HAP-1 (cell line): ENCODE results near the gene PRPF6.

Experiments used
- DNase-seq, 2 experiments: peaks; one replicate each; pipeline ENCODE4 v3.0.0-alpha.2; 2016 to 2020; ENCODE audit warnings: low spot score in 2 of 2
- H3K27me3 ChIP-seq: fragments of 250-450 bp; sonication (Bioruptor Pico); 2 replicates; pipeline ENCODE4 v1.5.1; 2020; ENCODE audit warnings: low read depth, mild to moderate bottlenecking, moderate library complexity
- H3K36me3 ChIP-seq: fragments of 250-450 bp; sonication (Bioruptor Pico); replicated peaks from 2 replicates; pipeline ENCODE4 v1.5.1; 2020; ENCODE audit warnings: mild to moderate bottlenecking
- H3K4me1 ChIP-seq: fragments of 250-450 bp; sonication (Bioruptor Pico); 2 replicates; pipeline ENCODE4 v1.5.1; 2020; ENCODE audit warnings: mild to moderate bottlenecking
- H3K4me3 ChIP-seq: fragments of 250-450 bp; sonication (Bioruptor Pico); 2 replicates; pipeline ENCODE4 v1.5.1; 2020; ENCODE audit warnings: mild to moderate bottlenecking, moderate library complexity
- H3K9me3 ChIP-seq: fragments of 250-450 bp; sonication (Bioruptor Pico); 2 replicates; pipeline ENCODE4 v1.5.1; 2020; ENCODE audit warnings: mild to moderate bottlenecking, moderate library complexity
- in situ Hi-C: fragments of 300-500 bp; cut with MboI; formaldehyde crosslinking; loops from 3 replicates; pipeline ENCODE4 v1.14.3; 2020; ENCODE audit warnings: low sequenced_read_pairs, inconsistent platforms, mixed read lengths

PRPF6 gene

DNA sequence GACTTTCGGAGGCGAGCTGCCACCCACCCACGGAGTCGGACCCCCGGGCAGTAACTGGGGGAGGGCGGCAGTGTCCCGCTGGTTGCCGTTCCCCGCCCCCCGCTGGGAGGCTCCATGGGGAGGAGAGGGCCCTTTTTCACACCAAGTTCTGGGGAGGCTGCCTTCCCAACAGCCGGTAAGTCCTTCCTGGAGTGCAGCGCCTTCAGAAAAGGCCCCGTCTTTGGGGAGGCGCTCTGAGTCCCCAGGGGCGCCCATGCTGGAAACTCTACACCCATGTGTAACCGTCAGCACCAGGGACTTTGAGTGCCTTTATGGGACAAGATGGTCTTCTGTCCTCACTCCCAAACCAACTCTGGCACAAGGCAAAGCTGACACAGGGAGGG, 68.9 kb downstream of the PRPF6 start:
- H3K36me3 ChIP-seq: no peaks in the 10 kb centered on the region
- peak overlapping the region; percentile 21 for H3K4me3 ChIP-seq
- DNase-seq: peak in 1 of 2 experiments; percentile 48
- no peaks in the 10 kb centered on the region for H3K4me1 ChIP-seq
- H3K27me3 ChIP-seq: peaks cover 2% of the 10 kb centered on the region; the same call in 1 of the 2 replicates
- in situ Hi-C loops: no loop called here
- no peaks in the 10 kb centered on the region for H3K9me3 ChIP-seq

DNA sequence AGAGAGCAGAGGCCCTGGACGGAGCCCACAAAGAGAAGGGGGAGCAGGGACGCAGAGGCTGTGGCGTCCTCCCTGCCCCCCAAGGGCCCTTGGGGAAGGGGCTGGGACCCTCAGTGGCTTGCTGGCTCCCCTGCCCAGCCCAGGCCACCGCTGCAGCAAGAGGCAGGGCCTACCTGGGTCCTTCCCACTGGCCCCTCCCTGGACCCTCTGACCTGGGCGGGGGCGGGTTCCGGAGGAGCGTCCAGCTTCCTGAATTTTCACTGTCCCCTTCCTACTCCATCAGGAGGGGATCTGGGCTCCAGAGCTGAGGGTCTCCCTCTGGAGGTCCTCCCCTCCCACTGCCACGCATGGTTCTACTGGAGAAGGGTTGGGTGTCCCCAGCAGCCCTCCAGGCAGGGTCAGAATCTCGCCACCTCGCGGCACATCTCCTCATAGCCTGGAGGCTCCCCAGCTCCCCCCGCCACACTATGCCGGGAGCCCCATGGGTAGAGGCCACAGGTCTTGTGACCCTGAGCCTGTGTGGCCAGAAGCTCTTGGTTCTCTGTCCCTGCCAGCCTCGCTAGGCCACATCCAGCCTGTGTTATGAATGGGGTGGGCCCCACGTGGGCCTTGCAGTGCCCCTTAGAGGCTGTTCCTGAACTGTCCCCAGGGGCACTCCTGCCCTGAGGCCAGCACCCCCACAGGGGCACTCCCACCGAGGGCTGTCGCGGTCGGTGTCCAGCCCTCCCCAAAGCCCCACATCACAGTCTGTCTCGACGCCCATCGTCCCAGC, 69.5 kb downstream of the PRPF6 start:
- in situ Hi-C loops: no loop called here

DNA sequence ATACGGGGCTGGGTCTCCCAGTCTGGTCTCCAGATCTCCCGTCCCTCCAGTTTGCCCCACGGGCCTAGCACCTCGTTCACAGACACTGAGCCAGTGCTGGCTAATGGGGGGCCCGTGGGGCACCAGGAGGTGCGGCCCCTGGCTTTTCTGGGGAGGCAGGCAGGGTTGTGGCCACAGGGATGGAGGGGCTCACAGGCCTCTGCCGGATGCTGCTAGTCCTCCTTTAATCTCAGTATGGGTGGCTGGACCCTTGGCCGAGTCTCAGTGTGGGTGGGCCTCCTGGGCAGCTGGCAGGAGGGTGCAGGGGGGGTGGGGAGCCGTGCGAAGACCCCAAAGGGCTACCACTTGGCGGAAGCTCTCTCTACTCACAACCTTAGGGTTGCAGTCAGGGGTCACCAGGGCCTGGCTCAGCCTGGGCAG, 70.1 kb downstream of the PRPF6 start:
- Histone ChIP-seq H3K4me1 (no peaks in the 10 kb centered on the region), H3K9me3 (no peaks in the 10 kb centered on the region), H3K4me3 (no peak overlapping the region), H3K27me3 (peaks cover 2% of the 10 kb centered on the region; the same call in 1 of the 2 replicates), H3K36me3 (no peaks in the 10 kb centered on the region)
- no peak for DNase-seq
- in situ Hi-C loops: no loop called here

More for the DNA sequence above, 69.5 kb downstream of the PRPF6 start:
- DNase-seq: no peak
- Histone ChIP-seq H3K4me3 (no peak overlapping the region; the same call in 1 of the 2 replicates), H3K27me3 (peaks cover 2% of the 10 kb centered on the region; the same call in 1 of the 2 replicates), H3K36me3 (no peaks in the 10 kb centered on the region), H3K4me1 (no peaks in the 10 kb centered on the region), H3K9me3 (no peaks in the 10 kb centered on the region)

DNA sequence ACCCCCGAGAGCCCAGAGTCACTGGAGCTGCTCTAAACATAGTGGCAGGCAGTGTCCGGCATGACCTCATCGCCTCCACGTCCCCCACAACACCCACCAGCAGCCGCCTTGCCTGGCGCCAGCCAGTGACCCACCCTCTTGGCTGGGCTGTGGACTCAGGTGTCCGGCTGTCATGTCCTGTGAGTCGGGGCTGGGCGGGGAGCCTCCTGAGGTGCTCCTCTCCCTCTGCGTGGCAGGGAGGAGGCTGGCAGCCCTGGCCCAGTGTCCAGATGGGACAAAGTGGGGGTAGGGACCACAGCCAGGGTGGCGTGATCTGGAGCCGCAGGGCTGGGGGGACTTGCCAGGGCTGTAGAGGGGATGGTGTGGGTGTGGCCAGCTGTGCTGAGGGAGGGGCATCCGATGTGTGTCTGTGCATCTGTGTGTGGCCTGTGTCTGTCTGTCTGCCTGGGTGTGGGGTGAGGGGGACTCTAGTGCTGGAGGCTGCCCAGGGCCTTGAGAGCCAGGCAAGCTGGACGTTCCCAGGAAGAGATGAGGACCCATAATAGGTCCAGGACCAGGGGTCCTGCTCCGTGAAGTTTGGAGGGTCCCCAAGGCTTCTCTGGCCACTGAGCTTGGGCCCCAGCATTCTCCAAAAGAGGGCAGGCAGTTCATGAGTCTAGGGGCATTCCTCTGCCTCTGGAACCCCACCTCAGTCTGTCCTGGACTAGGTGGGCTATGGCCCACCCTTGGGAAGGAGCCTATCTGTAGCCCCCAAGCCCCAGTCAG, 70.8 kb downstream of the PRPF6 start:
- no peaks in the 10 kb centered on the region for H3K4me1 ChIP-seq
- peaks cover 2% of the 10 kb centered on the region; the same call in 1 of the 2 replicates for H3K27me3 ChIP-seq
- in situ Hi-C loops: no loop called here

DNA sequence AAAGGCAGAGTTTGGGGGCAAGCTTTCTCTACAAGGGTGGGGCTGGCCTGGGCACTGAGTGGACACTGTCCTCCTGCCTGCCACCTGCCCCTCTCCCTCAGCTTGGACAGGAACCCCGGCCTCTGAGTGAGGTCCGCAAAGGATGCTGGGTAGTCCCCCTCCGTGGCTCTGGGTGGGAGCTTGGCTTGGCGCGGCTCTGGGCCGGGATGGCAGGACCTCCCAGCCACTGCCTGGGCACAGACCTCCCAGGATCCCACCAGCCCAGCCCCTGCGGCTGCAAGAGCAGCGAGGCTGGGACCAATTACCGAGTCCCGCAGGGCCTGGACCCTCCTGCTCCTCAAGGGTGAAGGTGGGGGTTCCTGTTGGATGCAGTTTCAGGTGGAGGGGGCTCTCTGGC, 71.4 kb downstream of the PRPF6 start:
- H3K4me3 ChIP-seq: no peak overlapping the region
- H3K36me3 ChIP-seq: no peaks in the 10 kb centered on the region
- in situ Hi-C loops: no loop called here
- peaks cover 1% of the 10 kb centered on the region; the same call in 1 of the 2 replicates for H3K27me3 ChIP-seq
- no peaks in the 10 kb centered on the region for H3K9me3 ChIP-seq
- no peaks in the 10 kb centered on the region for H3K4me1 ChIP-seq
- DNase-seq: no peak

More for the DNA sequence above, 70.8 kb downstream of the PRPF6 start:
- no peaks in the 10 kb centered on the region for H3K36me3 ChIP-seq
- DNase-seq: no peak
- no peak overlapping the region for H3K4me3 ChIP-seq
- no peaks in the 10 kb centered on the region for H3K9me3 ChIP-seq

DNA sequence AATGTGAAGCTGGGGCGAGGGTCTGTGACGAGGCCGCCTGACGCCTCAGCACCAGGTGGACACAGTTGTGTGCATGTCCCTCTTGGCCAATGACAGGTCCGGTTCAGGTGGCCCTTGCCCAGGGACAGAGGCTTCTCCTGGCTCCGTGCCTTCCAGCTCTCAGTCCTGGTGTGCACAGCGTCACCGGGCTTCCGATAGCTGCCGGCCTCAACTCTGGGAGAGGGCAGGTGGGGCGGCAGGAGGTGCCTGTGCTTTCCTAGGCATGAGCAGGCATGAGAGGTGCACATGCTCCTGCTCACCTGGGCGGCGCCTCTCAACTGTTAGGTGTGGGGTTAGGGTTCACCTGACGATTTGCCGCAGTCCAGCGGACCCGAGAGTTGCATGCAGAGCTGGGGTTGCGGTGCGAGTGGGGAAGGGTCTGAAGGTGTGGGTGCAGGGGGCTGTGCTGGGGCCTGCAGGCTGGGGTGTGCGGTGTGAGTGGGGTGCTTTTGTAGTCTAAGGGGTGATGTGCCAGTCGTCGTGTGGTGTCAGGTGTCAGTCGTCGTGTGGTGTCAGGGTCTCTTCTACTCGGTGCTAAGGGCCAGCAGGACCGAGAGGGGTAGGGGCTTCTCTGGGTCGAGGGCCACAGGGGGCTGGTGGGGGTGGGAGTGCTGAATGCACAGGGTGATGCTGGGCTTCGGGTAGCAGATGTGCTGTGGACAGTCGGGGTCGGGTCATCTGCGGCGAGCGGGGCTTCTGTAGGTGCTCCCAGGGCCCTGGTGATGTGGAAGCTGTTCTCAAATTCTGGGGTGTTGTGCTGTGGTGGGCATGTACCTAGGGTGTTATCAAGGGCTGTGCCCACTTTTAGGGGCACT, 72.3 kb downstream of the PRPF6 start:
- H3K4me3 ChIP-seq: no peak overlapping the region
- H3K4me1 ChIP-seq: no peaks in the 10 kb centered on the region
- H3K36me3 ChIP-seq: no peaks in the 10 kb centered on the region
- in situ Hi-C loops: no loop called here
- H3K27me3 ChIP-seq: no peaks in the 10 kb centered on the region
- no peak for DNase-seq
- no peaks in the 10 kb centered on the region for H3K9me3 ChIP-seq

DNA sequence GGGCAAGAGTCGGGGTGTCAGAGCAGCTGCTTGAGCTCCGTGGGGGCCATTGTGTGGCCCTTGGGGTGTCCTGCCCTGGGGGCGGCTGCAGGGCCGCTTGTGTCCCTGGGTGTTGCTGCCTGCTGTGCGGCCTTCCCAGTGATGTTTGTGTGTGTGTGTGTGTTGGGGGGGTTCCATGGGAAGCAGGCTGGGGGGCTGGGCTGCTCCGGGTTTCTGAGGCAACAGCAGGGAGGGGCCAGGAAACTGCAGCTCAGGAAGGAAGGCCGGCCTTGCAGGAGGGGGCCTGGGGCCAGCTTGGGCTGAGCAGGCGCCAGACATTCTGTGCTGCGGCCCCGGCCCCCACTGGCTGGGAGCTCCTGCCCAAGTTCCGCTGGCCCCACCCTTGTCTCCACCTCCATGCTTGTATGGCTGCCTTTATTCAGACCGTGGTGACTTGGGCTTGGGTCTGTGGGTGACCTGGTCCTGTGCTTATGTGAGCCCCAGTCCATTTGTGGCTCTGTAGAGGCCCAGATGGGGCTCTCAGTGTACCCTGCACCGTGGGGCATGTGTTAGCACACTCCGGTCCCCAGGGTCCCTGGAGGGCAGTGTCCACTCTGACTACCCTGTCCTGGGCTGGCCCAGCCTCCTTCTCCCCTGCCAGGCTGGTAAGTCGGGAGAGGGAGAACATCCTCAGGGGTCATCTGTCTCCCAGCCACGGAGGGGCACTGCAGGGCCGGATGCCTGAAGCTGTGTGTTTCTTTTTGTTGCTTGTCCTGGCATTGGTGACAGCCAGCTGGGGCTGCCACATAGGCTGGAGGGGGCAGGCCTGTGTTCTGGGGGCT, 73.1 kb downstream of the PRPF6 start:
- peak in 1 of 2 experiments; percentile 47 for DNase-seq
- in situ Hi-C loops: no loop called here
- Histone ChIP-seq H3K9me3 (no peaks in the 10 kb centered on the region), H3K36me3 (no peaks in the 10 kb centered on the region), H3K4me3 (no peak overlapping the region), H3K4me1 (no peaks in the 10 kb centered on the region), H3K27me3 (no peaks in the 10 kb centered on the region)

DNA sequence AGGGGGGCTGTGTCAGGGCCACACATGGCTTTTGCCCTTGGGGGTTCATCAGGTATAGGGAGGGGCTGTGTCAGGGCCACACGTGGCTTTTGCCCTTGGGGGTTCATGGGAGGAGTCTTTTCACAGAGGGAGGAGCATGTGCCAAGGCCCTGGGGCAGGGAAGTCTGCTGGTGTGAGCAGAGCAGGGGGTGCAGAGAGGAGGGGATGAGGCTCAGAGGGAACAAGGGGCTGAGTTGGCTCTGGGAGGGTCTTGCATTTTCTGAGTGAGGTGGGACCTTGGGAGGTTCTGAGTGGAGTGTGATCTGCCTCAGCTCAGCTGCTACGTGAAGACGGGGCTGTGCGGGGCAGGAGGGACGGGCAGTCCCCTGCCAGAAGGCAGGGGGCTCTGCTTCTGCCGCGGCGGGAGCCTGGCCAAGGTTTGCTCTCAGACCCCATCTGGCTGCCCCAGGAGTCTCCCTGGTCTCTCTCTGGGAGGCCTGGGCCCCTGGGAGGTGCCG, 74.5 kb downstream of the PRPF6 start:
- in situ Hi-C loops: no loop called here
- no peak for DNase-seq
- Histone ChIP-seq H3K27me3 (no peaks in the 10 kb centered on the region), H3K9me3 (no peaks in the 10 kb centered on the region), H3K4me1 (no peaks in the 10 kb centered on the region), H3K4me3 (no peak overlapping the region), H3K36me3 (no peaks in the 10 kb centered on the region)

DNA sequence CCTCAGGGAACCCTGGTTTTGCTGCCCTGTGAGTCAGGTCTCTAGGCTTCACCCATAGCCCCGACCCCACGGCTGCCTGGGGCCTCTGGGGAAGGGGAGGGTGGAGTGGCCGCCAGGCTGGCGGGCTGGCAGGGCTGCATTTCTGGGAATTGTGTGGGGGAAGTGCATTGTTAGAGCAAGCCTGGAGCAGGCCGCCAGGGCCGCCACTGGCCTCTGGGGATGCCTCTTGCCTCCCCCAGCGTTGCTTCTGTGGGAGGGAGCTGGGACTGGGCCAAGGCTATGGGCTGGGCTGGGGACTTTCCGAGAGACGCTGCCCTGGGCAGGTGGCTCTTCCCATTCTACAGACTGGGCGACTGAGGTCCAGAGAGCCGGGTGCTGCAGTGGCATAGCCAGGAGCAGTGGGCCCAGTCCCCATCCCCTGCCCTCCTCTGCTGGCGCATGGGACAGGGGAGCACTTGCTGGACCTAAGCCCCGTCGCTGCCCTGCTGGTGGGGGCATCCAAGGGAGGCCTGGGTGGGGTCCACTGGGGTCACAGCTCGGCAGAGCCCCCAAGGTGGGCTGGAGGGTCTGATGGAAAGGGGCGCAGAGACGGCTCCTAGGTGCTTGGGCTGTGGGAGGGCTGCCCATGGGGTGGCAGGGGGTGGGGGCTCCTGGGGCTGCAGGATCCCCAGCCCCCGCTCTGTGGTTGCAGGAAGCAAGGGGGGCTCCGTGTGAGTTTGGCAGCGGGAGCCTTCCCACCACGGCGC, 75.1 kb downstream of the PRPF6 start:
- no peaks in the 10 kb centered on the region for H3K36me3 ChIP-seq
- no peaks in the 10 kb centered on the region for H3K4me1 ChIP-seq
- H3K9me3 ChIP-seq: no peaks in the 10 kb centered on the region
- no peak overlapping the region for H3K4me3 ChIP-seq
- DNase-seq: peak in 1 of 2 experiments; percentile 45
- in situ Hi-C loops: no loop called here
- H3K27me3 ChIP-seq: no peaks in the 10 kb centered on the region

DNA sequence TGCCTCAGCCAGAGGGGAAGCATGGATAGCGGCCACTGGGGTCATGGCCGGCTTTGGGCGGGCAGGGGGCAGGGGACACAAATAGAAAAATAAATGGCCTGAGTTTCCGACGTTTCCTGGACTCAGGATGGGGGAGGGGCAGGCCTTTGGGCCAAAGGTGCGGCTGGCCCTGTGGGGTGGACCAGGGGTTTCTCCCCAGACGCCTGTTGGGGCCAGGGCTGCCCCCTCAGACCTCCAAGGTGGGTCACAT, 75.6 kb downstream of the PRPF6 start:
- Histone ChIP-seq H3K9me3 (no peaks in the 10 kb centered on the region), H3K4me1 (no peaks in the 10 kb centered on the region), H3K4me3 (no peak overlapping the region), H3K27me3 (no peaks in the 10 kb centered on the region), H3K36me3 (no peaks in the 10 kb centered on the region)
- DNase-seq: no peak
- in situ Hi-C loops: no loop called here

DNA sequence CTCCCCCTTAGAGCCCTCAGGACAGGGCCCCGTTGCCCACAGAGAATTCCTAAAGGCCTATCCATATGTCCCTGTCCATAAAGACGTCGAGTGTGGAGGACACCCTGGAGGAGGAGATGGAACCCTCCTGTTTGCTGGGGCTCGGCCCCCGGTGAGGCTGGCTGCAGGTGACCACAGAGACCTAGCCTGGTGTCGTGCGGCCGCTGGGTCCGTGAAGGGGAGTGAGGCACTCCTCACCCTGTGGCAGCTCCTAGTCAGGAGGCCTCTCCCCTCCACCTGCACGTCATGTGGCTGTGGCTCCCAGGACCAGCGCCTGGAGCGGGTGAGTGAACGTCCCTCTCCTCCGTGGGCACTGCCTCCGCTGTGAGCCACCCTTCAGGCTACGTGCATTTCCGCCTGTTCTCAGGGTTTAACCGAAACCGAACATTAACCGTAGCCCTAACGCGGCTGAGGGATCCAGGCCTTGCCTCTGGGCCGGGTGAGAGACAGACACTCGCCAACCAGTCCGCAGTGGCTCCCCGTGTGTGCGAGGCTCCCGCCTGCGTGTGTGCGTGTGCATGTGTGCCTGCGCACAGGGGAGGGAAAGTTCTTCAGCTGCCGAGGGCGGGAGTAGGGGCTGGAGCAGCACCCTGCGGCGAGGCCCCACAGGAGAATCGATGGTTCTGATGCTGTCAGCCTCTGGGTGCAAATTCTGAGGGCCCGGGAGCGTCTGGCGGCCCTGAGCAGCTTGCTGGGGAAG, 76.1 kb downstream of the PRPF6 start:
- Histone ChIP-seq H3K9me3 (no peaks in the 10 kb centered on the region), H3K36me3 (no peaks in the 10 kb centered on the region), H3K27me3 (no peaks in the 10 kb centered on the region), H3K4me1 (no peaks in the 10 kb centered on the region; the same call in 1 of the 2 replicates), H3K4me3 (no peak overlapping the region)
- DNase-seq: no peak
- in situ Hi-C loops: no loop called here
